Mesothelial cell of epicardium (in vitro differentiated cells): Measurements from ENCODE around the gene MPZL3. TPM values are rescaled to one million over a fixed set of nuclear protein-coding genes. Genes with fewer than 3 reads are reported as not detected.

Experiments used
- DNase-seq, 2 experiments: peaks; one replicate each; pipeline ENCODE4 v3.0.0; 2021; ENCODE audit warnings: low spot score in 2 of 2; ENCODE audit not compliant: unreplicated experiment in 2 of 2
- H3K27ac Mint-ChIP-seq: 2 replicates; pipeline ENCODE4 v1.8.0; 2021; ENCODE audit warnings: mixed read lengths
- H3K27me3 Mint-ChIP-seq: 2 replicates; pipeline ENCODE4 v1.8.0; 2021; ENCODE audit warnings: low read depth, mixed read lengths
- H3K36me3 Mint-ChIP-seq: 2 replicates; pipeline ENCODE4 v1.8.0; 2021; ENCODE audit warnings: mixed read lengths
- H3K4me1 Mint-ChIP-seq: 2 replicates; pipeline ENCODE4 v1.8.0; 2021; ENCODE audit warnings: mixed read lengths
- H3K4me3 Mint-ChIP-seq: 2 replicates; pipeline ENCODE4 v1.8.0; 2021; ENCODE audit warnings: mild to moderate bottlenecking, moderate library complexity, mixed read lengths
- H3K9me3 Mint-ChIP-seq: 2 replicates; pipeline ENCODE4 v1.8.0; 2021; ENCODE audit warnings: mixed read lengths
- CTCF ChIP-seq: fragments of 200-600 bp; sonication (generic); IDR thresholded peaks from one replicate; pipeline ENCODE4 v1.5.0; 2021; ENCODE audit warnings: antibody characterized with exemption; ENCODE audit not compliant: unreplicated experiment
- total RNA-seq: library from RNA; stranded (reverse); gene quantifications from 3 replicates; pipeline ENCODE4 v1.2.1, GENCODE V29; 2021

MPZL3 gene
- total RNA-seq, 1 donor from 2014 or later: 5.0 TPM

GRCh38 chr11:118291477-118292135 lies 39.4 kb upstream of the MPZL3 start:
- Mint-ChIP-seq H3K27me3 (peaks cover 49% of the 10 kb centered on the region), H3K9me3 (peaks cover 3% of the 10 kb centered on the region), H3K4me1 (peaks cover 2% of the 10 kb centered on the region), H3K36me3 (no peaks in the 10 kb centered on the region), H3K27ac (no peak overlapping the region), H3K4me3 (no peak overlapping the region)
- no peak for TF ChIP-seq CTCF
- no peak for DNase-seq

- H3K4me3 Mint-ChIP-seq: no peak overlapping the region
- TF ChIP-seq CTCF: no peak
- H3K36me3 Mint-ChIP-seq: no peaks in the 10 kb centered on the region
- peaks cover 5% of the 10 kb centered on the region for H3K9me3 Mint-ChIP-seq
- DNase-seq: no peak
- no peak overlapping the region for H3K27ac Mint-ChIP-seq
- H3K4me1 Mint-ChIP-seq: peaks cover 2% of the 10 kb centered on the region
- peaks cover 51% of the 10 kb centered on the region for H3K27me3 Mint-ChIP-seq
These were observed 38.8 kb upstream of the MPZL3 start for GRCh38 chr11:118290923-118291322.

- Mint-ChIP-seq H3K27me3 (peaks cover 40% of the 10 kb centered on the region), H3K27ac (no peak overlapping the region)
- DNase-seq: no peak
These were observed 37.2 kb upstream of the MPZL3 start for GRCh38 chr11:118289401-118289800.

GRCh38 chr11:118287006-118287405 lies 34.8 kb upstream of the MPZL3 start:
- Mint-ChIP-seq H3K4me1 (peaks cover 2% of the 10 kb centered on the region), H3K27ac (no peak overlapping the region), H3K9me3 (peaks cover 8% of the 10 kb centered on the region), H3K36me3 (no peaks in the 10 kb centered on the region), H3K4me3 (no peak overlapping the region), H3K27me3 (peaks cover 32% of the 10 kb centered on the region)
- TF ChIP-seq CTCF: no peak
- DNase-seq: no peak

More at GRCh38 chr11:118289401-118289800, 37.2 kb upstream of the MPZL3 start:
- Mint-ChIP-seq H3K4me3 (no peak overlapping the region), H3K36me3 (no peaks in the 10 kb centered on the region), H3K4me1 (peaks cover 2% of the 10 kb centered on the region), H3K9me3 (peaks cover 8% of the 10 kb centered on the region)
- TF ChIP-seq CTCF: no peak

GRCh38 chr11:118286545-118286944 lies 34.4 kb upstream of the MPZL3 start:
- no peak for DNase-seq
- Mint-ChIP-seq H3K27me3 (peaks cover 29% of the 10 kb centered on the region), H3K4me3 (no peak overlapping the region), H3K36me3 (no peaks in the 10 kb centered on the region), H3K4me1 (peaks cover 2% of the 10 kb centered on the region), H3K27ac (no peak overlapping the region), H3K9me3 (peaks cover 8% of the 10 kb centered on the region)
- TF ChIP-seq CTCF: no peak
